GM10248 (cell line): ENCODE data around the gene PTPRN2.

Experiments used
- CTCF ChIA-PET: fragments of 300-600 bp; sonication (Branson Sonifier 250); formaldehyde crosslinking; extraction: SDS; loops from one replicate; lab custom pipeline; 2021; ENCODE audit warnings: antibody characterized with exemption; lab: Yijun Ruan, JAX
- POLR2A ChIA-PET: fragments of 350-650 bp; sonication (Branson Sonifier 250); formaldehyde crosslinking; extraction: SDS; loops from one replicate; lab custom pipeline; 2020; ENCODE audit warnings: antibody characterized with exemption; lab: Yijun Ruan, JAX
- DNase-seq: peaks from one replicate; pipeline ENCODE4 v3.0.0; 2012; ENCODE audit errors: extremely low spot score
- CTCF ChIP-seq: IDR thresholded peaks from 2 replicates; pipeline ENCODE4 v1.5.1; 2012; ENCODE audit warnings: mild to moderate bottlenecking, low read depth; ENCODE audit errors: extremely low read depth, missing control alignments, control extremely low read depth

PTPRN2 gene

GRCh38 chr7:157687845-157688532, 899.6 kb downstream of the PTPRN2 start:
- no peak for TF ChIP-seq CTCF
- ChIA-PET POLR2A (no interaction called here), CTCF (no interaction called here)
- DNase-seq = no peak

GRCh38 chr7:157687158-157687557, 900.5 kb downstream of the PTPRN2 start:
- POLR2A ChIA-PET = no interaction called here
- CTCF ChIA-PET = no interaction called here
- no peak for DNase-seq
- TF ChIP-seq CTCF = no peak

GRCh38 chr7:157686285-157686894, 901.2 kb downstream of the PTPRN2 start:
- CTCF ChIA-PET = no interaction called here
- no peak for DNase-seq
- TF ChIP-seq CTCF = no peak
- POLR2A ChIA-PET = no interaction called here

GRCh38 chr7:157685430-157686284, 902.0 kb downstream of the PTPRN2 start:
- ChIA-PET CTCF (no interaction called here), POLR2A (no interaction called here)
- TF ChIP-seq CTCF = no peak
- no peak for DNase-seq

- ChIA-PET POLR2A (no interaction called here), CTCF (no interaction called here)
- no peak for TF ChIP-seq CTCF
- no peak for DNase-seq
Observed at GRCh38 chr7:157684909-157685429, 902.7 kb downstream of the PTPRN2 start.

GRCh38 chr7:157684157-157684908, 903.3 kb downstream of the PTPRN2 start:
- CTCF ChIA-PET = no interaction called here
- POLR2A ChIA-PET = no interaction called here
- no peak for TF ChIP-seq CTCF
- no peak for DNase-seq
